Ishikawa (cell line): Measurements from ENCODE around the gene ME2.

Source experiments
- CEBPB ChIP-seq: IDR thresholded peaks from 2 replicates; pipeline ENCODE4 v1.6.1; 2012
- CREB1 ChIP-seq: IDR thresholded peaks from 2 replicates; pipeline ENCODE4 v1.6.1; 2012; ENCODE audit warnings: low read depth
- EGR1 ChIP-seq: IDR thresholded peaks from 2 replicates; pipeline ENCODE4 v1.6.1; 2012
- EP300 ChIP-seq: IDR thresholded peaks from 2 replicates; pipeline ENCODE4 v1.6.1; 2012; ENCODE audit warnings: borderline replicate concordance
- FOXM1 ChIP-seq: IDR thresholded peaks from 2 replicates; pipeline ENCODE4 v1.6.1; 2012; ENCODE audit warnings: low read depth, borderline replicate concordance
- MAX ChIP-seq: IDR thresholded peaks from 2 replicates; pipeline ENCODE4 v1.6.1; 2012
- NFIC ChIP-seq: IDR thresholded peaks from 2 replicates; pipeline ENCODE4 v1.6.1; 2012
- RAD21 ChIP-seq: IDR thresholded peaks from 2 replicates; pipeline ENCODE4 v1.6.1; 2012; ENCODE audit warnings: low read depth
- REST ChIP-seq: IDR thresholded peaks from 2 replicates; pipeline ENCODE4 v1.6.1; 2012; ENCODE audit warnings: low read depth, mild to moderate bottlenecking
- TAF1 ChIP-seq: IDR thresholded peaks from 2 replicates; pipeline ENCODE4 v1.6.1; 2012; ENCODE audit warnings: low read depth, mild to moderate bottlenecking
- TCF12 ChIP-seq: IDR thresholded peaks from 2 replicates; pipeline ENCODE4 v1.6.1; 2012; ENCODE audit warnings: low read depth
- TEAD4 ChIP-seq: IDR thresholded peaks from 2 replicates; pipeline ENCODE4 v1.6.1; 2012
- USF1 ChIP-seq: IDR thresholded peaks from 2 replicates; pipeline ENCODE4 v1.6.1; 2012
- YY1 ChIP-seq: IDR thresholded peaks from 2 replicates; pipeline ENCODE4 v1.6.1; 2012; ENCODE audit warnings: low read depth
- ZBTB7A ChIP-seq: IDR thresholded peaks from 2 replicates; pipeline ENCODE4 v1.6.1; 2012; ENCODE audit warnings: low read depth

Gene ME2

GRCh38 chr18:50933684-50934083, 54.8 kb downstream of the ME2 start:
- no peak for TF ChIP-seq ZBTB7A

- TF ChIP-seq EP300 (no peak), TAF1 (no peak), CREB1 (no peak), YY1 (no peak), TEAD4 (no peak), RAD21 (no peak), FOXM1 (no peak), NFIC (no peak), EGR1 (no peak), USF1 (no peak), MAX (no peak), ZBTB7A (no peak), CEBPB (no peak), TCF12 (no peak), REST (no peak)
Observed at GRCh38 chr18:50934545-50935211, 55.8 kb downstream of the ME2 start.

GRCh38 chr18:50935493-50936191, 56.7 kb downstream of the ME2 start:
- TF ChIP-seq CREB1: no peak
- TF ChIP-seq RAD21: no peak
- TF ChIP-seq EP300: no peak
- no peak for TF ChIP-seq EGR1
- no peak for TF ChIP-seq NFIC
- no peak for TF ChIP-seq FOXM1
- TF ChIP-seq MAX: no peak
- no peak for TF ChIP-seq USF1
- TF ChIP-seq TCF12: no peak
- TF ChIP-seq CEBPB: no peak
- TF ChIP-seq TAF1: no peak
- no peak for TF ChIP-seq YY1
- no peak for TF ChIP-seq REST
- TF ChIP-seq TEAD4: no peak
- TF ChIP-seq ZBTB7A: no peak

GRCh38 chr18:50937183-50937582, 58.3 kb downstream of the ME2 start:
- no peak for TF ChIP-seq REST
- TF ChIP-seq EGR1: no peak
- no peak for TF ChIP-seq USF1
- no peak for TF ChIP-seq ZBTB7A
- no peak for TF ChIP-seq TEAD4
